Gastrocnemius medialis (tissue), 4 donors: ENCODE data around the gene COMMD7. TPM values are rescaled to one million over a fixed set of nuclear protein-coding genes. Genes with fewer than 3 reads are reported as not detected.

Experiments used
- ATAC-seq, 2 donors: fragments of 150-250 bp; one replicate each; pipeline ENCODE4 v1.9.1; 2016
- DNase-seq, 2 donors: peaks; one replicate each; pipeline ENCODE4 v3.0.0-alpha.2; 2019
- H3K27ac ChIP-seq, 4 donors: fragments of 200-600 bp; sonication (generic); 1 replicate in 1 of 4; 2 replicates in 3 of 4; pipeline ENCODE4 v1.5.1; 2016 to 2018; ENCODE audit warnings: mild to moderate bottlenecking in 2 of 4, moderate library complexity in 1 of 4
- H3K27me3 ChIP-seq, 3 donors: fragments of 200-600 bp; sonication (generic) in 2 of 3; 1 replicate in 1 of 3; 2 replicates in 2 of 3; pipeline versions ENCODE4 v1.5.1 to v1.6.0; 2016 to 2019; ENCODE audit warnings: mild to moderate bottlenecking in 1 of 3, moderate library complexity in 1 of 3
- H3K36me3 ChIP-seq, 2 donors: fragments of 200-600 bp; sonication (generic) in 1 of 2; one replicate each; pipeline ENCODE4 v1.5.1; 2017 to 2018
- H3K4me1 ChIP-seq, 2 donors: fragments of 200-600 bp; sonication (generic) in 1 of 2; one replicate each; pipeline ENCODE4 v1.5.1; 2016 to 2017; ENCODE audit warnings: mild to moderate bottlenecking in 2 of 2
- H3K4me3 ChIP-seq, 4 donors: fragments of 200-600 bp; sonication (generic) in 3 of 4; 1 replicate in 1 of 4; 2 replicates in 3 of 4; pipeline ENCODE4 v1.5.1; 2016 to 2019; ENCODE audit warnings: mild to moderate bottlenecking in 2 of 4
- H3K9me3 ChIP-seq, 3 donors: fragments of 200-600 bp; sonication (generic) in 2 of 3; 1 replicate in 1 of 3; 2 replicates in 2 of 3; pipeline ENCODE4 v1.5.1; 2016 to 2019
- CTCF ChIP-seq, 5 experiments: fragments of 450-650 bp in 3 of 5; fragments of 200-600 bp in 2 of 5; sonication (generic) in 2 of 5; IDR thresholded peaks in 4 of 5; conservative IDR thresholded peaks in 1 of 5; 1 replicate in 4 of 5; 2 replicates in 1 of 5; pipeline ENCODE4 v1.5.1; 2016 to 2019; ENCODE audit warnings: antibody characterized with exemption in 5 of 5, mild to moderate bottlenecking in 3 of 5, moderate library complexity in 3 of 5
- POLR2A ChIP-seq, 2 donors: fragments of 450-650 bp; IDR thresholded peaks; one replicate each; pipeline ENCODE4 v1.6.1; 2017; ENCODE audit warnings: antibody characterized with exemption in 2 of 2, mild to moderate bottlenecking in 2 of 2, moderate library complexity in 2 of 2
- in situ Hi-C, 4 donors: fragments of 200-750 bp; cut with MboI; loops; one replicate each; pipeline versions ENCODE4 v1.15.0 to v1.8.0; 2017; ENCODE audit warnings: low sequenced_read_pairs in 4 of 4
- intact Hi-C: fragments of 100-400 bp; cut with DNase I; formaldehyde crosslinking; loops from one replicate; pipeline ENCODE4 v1.15.1; 2023; ENCODE audit warnings: low total_unique reads
- total RNA-seq, 4 donors: library from RNA; depleted of rRNA; stranded (reverse); fragments of >200 nt; gene quantifications; one replicate each; pipeline versions ENCODE4 v1.1.0 to v1.2.3, GENCODE V29; 2016

Gene COMMD7
- total RNA-seq, 4 donors from 2014 or later, result 12.2 to 22.6 (median 15.8) TPM

DNA sequence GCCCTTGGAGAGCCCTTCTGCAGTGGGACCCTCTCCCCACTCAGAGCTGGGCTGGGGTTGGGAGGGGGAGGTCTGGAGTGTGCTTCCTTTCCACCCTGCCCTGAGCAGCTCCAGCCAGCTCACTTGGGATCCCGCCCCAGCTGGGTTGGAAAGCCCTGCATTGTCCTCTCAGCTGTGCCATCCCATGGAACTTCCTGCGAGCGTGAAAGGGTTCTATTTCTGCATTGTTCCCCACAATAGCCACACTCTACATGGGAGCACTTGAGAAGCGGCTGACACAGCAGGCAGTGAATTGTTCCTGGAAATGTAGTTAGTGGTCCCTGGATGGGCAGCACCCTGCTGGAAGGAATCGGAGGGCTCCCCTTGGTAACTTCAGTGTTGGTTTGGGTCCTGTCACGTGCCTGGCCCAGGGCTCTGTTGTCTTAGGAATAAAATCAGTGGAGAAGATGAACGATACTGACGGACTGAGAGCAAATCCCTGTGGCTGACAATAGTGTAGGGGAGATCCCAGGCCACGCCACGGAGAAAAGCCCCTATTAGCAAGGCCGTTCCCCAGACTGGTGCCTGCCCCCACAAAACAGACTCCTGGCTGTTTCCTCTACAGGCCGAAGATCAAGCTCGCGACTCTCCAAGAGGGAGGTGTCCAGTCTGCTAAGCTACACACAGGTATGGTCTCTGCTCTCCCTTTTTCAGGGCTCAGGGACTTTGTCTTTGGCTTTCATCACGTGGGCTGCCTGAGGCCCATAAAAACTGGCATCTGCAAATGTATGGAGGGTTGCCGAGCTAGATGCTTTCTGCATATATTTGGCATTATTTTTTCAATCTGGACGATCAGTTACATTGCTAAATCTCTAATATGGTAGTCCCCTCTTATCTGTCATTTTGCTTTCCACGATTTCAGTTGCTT is 37.7 kb upstream of the COMMD7 start:
- DNase-seq (no peak), ATAC-seq (no peak)
- Histone ChIP-seq H3K4me3 (no peak overlapping the region), H3K9me3 (no peaks in the 10 kb centered on the region), H3K4me1 (peaks cover 0 to 2% of the 10 kb centered on the region in 2 donors), H3K36me3 (no peaks in the 10 kb centered on the region), H3K27me3 (no peaks in the 10 kb centered on the region), H3K27ac (no peak overlapping the region)
- in situ Hi-C loops, result loop anchor here in 1 of 4 donors (25.0 kb wide), 1 partner anchor 506 kb away; the partner anchor contains the start of gene BPIFB1
- intact Hi-C loops, result no loop called here
- TF ChIP-seq POLR2A (IDR thresholded peaks at IDR 0.05) (no peak), CTCF (IDR thresholded peaks at IDR 0.05 in 4 of 5, conservative IDR thresholded peaks at IDR 0.05 in 1 of 5) (no peak)

DNA sequence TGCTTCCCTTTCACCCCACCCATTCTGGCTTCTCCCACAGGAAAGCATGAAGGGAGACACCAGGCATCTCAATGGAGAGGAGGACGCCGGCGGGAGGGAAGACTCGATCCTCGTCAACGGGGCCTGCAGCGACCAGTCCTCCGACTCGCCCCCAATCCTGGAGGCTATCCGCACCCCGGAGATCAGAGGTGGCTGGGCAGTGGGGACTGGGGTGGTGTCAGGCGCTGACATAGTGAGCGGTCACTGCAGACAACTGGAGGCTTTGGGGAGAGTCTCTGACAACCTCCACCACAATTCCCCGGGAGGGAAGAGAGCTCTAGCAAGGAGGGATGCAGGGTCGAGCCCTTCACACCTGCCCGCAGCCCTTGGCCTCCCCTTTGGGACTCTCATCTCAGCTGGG is 37.0 kb upstream of the COMMD7 start:
- no peak overlapping the region for H3K27ac ChIP-seq
- TF ChIP-seq CTCF (IDR thresholded peaks at IDR 0.05 in 4 of 5, conservative IDR thresholded peaks at IDR 0.05 in 1 of 5) (no peak), POLR2A (IDR thresholded peaks at IDR 0.05) (no peak)
- DNase-seq, result no peak
- H3K27me3 ChIP-seq, result no peaks in the 10 kb centered on the region
- intact Hi-C loops (no loop called here), in situ Hi-C loops (loop anchor here in 1 of 4 donors (25.0 kb wide), 1 partner anchor 507 kb away; the partner anchor contains the start of gene BPIFB1)
- H3K4me3 ChIP-seq, result no peak overlapping the region
- H3K9me3 ChIP-seq, result no peaks in the 10 kb centered on the region
- ATAC-seq, result no peak
- no peaks in the 10 kb centered on the region for H3K36me3 ChIP-seq
- H3K4me1 ChIP-seq, result no peaks in the 10 kb centered on the region

- H3K4me1 ChIP-seq, result no peaks in the 10 kb centered on the region
- H3K4me3 ChIP-seq, result no peak overlapping the region
- intact Hi-C loops, result loop anchor here (5.0 kb wide), 1 partner anchor 107 kb away; the partner anchor contains the start of gene C20orf203
- no peaks in the 10 kb centered on the region for H3K36me3 ChIP-seq
- in situ Hi-C loops, result loop anchor here in 1 of 4 donors (25.0 kb wide), 1 partner anchor 508 kb away; the partner anchor contains the start of gene BPIFB1
- TF ChIP-seq POLR2A (IDR thresholded peaks at IDR 0.05) (no peak), CTCF (IDR thresholded peaks at IDR 0.05 in 4 of 5, conservative IDR thresholded peaks at IDR 0.05 in 1 of 5) (no peak)
- H3K9me3 ChIP-seq, result no peaks in the 10 kb centered on the region
- H3K27ac ChIP-seq, result no peak overlapping the region
- no peak for DNase-seq
- no peak for ATAC-seq
- no peaks in the 10 kb centered on the region for H3K27me3 ChIP-seq
Observed at GRCh38 chr20:32779500-32780211, 36.4 kb upstream of the COMMD7 start.

- no peaks in the 10 kb centered on the region for H3K27me3 ChIP-seq
- no peak for ATAC-seq
Observed at GRCh38 chr20:32777177-32777956, 34.1 kb upstream of the COMMD7 start.

More at GRCh38 chr20:32777177-32777956, 34.1 kb upstream of the COMMD7 start:
- intact Hi-C loops, result loop anchor here (5.0 kb wide), 1 partner anchor 105 kb away; the partner anchor contains the start of gene C20orf203
- TF ChIP-seq CTCF (IDR thresholded peaks at IDR 0.05 in 4 of 5, conservative IDR thresholded peaks at IDR 0.05 in 1 of 5) (no peak), POLR2A (IDR thresholded peaks at IDR 0.05) (no peak)
- Histone ChIP-seq H3K4me1 (no peaks in the 10 kb centered on the region), H3K36me3 (no peaks in the 10 kb centered on the region), H3K27ac (no peak overlapping the region), H3K9me3 (no peaks in the 10 kb centered on the region), H3K4me3 (no peak overlapping the region)
- no peak for DNase-seq
- in situ Hi-C loops, result loop anchor here in 1 of 4 donors (25.0 kb wide), 1 partner anchor 510 kb away; the partner anchor contains the start of gene BPIFB1
